ENCODE measurements around the gene PRKCA.

PRKCA gene

DNA sequence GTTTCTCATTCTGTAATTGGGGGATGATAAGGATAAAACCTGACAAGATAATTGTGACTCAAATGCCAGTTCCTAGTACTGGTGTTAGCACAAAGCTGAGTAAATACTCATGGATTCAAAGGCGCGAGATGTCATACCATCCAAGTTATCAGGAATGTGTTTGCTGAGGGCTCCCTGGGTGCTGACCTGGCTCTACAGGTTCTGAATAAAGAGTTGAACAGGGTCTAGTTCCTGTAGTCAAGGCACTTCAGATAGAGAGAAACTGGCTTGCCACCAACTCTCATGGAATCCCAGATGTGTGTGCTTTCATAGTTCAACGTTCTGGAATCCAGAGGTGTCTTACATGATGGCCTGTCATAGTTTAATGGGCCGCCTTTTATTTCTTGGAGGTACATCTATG is 141.6 kb downstream of the PRKCA start:
- Histone ChIP-seq H4K20me1 (ENCODE audit: insufficient read depth, low read length) (no peaks in the 10 kb centered on the region), H2AFZ (ENCODE audit: low read depth, low read length) (no peak overlapping the region), H3K4me2 (ENCODE audit: low read length) (no peak overlapping the region), H3K27me3 (ENCODE audit: low read depth, low read length) (0 out of 2 replicates have a peak, but pooled peaks cover 6% of the 10 kb centered on the region), H3K79me2 (ENCODE audit: low read length) (no peaks in the 10 kb centered on the region), H3K9me3 (ENCODE audit: insufficient read depth, low read length) (0 out of 2 replicates have a peak, but pooled peaks cover 19% of the 10 kb centered on the region), H3K4me3 (ENCODE audit: low read length) (no peak overlapping the region), H3K36me3 (replicated peaks; ENCODE audit: low read depth, low read length) (peaks cover 19% of the 10 kb centered on the region), H3K27ac (ENCODE audit: low read length) (no peak overlapping the region), H3K4me1 (ENCODE audit: low read length) (peaks cover 34% of the 10 kb centered on the region), H3K9ac (ENCODE audit: low read length) (no peak overlapping the region)
- TF ChIP-seq EZH2phosphoT487 (IDR thresholded peaks at IDR 0.05; ENCODE audit: low read depth): no peak
- TF ChIP-seq, protein P1, sequence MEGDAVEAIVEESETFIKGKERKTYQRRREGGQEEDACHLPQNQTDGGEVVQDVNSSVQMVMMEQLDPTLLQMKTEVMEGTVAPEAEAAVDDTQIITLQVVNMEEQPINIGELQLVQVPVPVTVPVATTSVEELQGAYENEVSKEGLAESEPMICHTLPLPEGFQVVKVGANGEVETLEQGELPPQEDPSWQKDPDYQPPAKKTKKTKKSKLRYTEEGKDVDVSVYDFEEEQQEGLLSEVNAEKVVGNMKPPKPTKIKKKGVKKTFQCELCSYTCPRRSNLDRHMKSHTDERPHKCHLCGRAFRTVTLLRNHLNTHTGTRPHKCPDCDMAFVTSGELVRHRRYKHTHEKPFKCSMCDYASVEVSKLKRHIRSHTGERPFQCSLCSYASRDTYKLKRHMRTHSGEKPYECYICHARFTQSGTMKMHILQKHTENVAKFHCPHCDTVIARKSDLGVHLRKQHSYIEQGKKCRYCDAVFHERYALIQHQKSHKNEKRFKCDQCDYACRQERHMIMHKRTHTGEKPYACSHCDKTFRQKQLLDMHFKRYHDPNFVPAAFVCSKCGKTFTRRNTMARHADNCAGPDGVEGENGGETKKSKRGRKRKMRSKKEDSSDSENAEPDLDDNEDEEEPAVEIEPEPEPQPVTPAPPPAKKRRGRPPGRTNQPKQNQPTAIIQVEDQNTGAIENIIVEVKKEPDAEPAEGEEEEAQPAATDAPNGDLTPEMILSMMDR (IDR thresholded peaks at IDR 0.05; ENCODE audit: low read depth, low read length): no peak

DNA sequence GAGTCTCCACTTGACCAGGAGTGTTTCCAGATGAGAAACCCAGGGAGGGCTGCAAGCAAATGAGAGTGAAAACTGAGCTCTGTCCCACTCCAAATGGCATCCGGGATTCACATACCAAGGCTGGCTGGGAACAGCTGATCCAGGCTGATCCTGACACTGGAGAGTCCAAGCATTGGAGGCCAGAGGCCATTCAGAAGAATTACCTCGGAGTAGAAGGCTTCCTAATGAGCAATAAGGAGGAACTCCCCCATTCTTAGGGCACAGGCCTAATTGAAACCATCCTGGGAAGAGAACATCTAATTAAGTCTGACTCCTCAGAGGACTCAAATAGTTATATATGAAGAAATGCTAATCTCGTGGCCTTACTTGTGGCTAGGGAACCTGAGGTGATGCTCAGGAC is 142.8 kb downstream of the PRKCA start:
- H3K36me3 ChIP-seq (replicated peaks; ENCODE audit: low read depth, low read length): peaks cover 9% of the 10 kb centered on the region
- H3K9me3 ChIP-seq (ENCODE audit: insufficient read depth, low read length): 0 out of 2 replicates have a peak, but pooled peaks cover 9% of the 10 kb centered on the region
- no peak overlapping the region for H3K9ac ChIP-seq (ENCODE audit: low read length)
- H3K79me2 ChIP-seq (ENCODE audit: low read length): no peaks in the 10 kb centered on the region
- no peak overlapping the region for H3K27ac ChIP-seq (ENCODE audit: low read length)
- no peak overlapping the region for H2AFZ ChIP-seq (ENCODE audit: low read depth, low read length)
- 0 out of 2 replicates have a peak, but pooled peaks cover 6% of the 10 kb centered on the region for H3K27me3 ChIP-seq (ENCODE audit: low read depth, low read length)
- H3K4me2 ChIP-seq (ENCODE audit: low read length): no peak overlapping the region
- H3K4me1 ChIP-seq (ENCODE audit: low read length): peaks cover 34% of the 10 kb centered on the region
- no peaks in the 10 kb centered on the region for H4K20me1 ChIP-seq (ENCODE audit: insufficient read depth, low read length)
- no peak overlapping the region for H3K4me3 ChIP-seq (ENCODE audit: low read length)
- TF ChIP-seq, protein P1 (IDR thresholded peaks at IDR 0.05; ENCODE audit: low read depth, low read length): no peak
- no peak for TF ChIP-seq EZH2phosphoT487 (IDR thresholded peaks at IDR 0.05; ENCODE audit: low read depth)

DNA sequence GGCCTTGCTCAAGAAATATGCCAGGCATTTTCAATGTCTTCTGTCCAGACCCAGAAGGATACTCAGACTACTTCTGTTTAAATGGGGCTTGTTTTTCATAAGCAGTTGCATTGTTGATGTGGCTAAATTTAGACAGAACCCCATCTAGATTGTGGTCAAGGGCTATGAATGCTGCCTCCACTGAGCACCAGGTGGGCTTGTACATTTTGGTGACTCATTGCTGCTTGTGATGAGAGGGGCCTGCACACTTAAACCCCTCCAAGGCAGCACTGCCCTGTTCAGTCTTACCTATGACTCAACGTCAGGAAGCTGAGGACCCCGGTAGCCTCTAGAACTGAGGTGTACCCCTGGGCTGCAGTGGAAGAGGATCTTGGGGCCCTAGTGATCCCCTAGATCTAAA is 144.0 kb downstream of the PRKCA start:
- peaks cover 6% of the 10 kb centered on the region for H3K36me3 ChIP-seq (replicated peaks; ENCODE audit: low read depth, low read length)
- H3K9me3 ChIP-seq (ENCODE audit: insufficient read depth, low read length): 0 out of 2 replicates have a peak, but pooled peaks cover 5% of the 10 kb centered on the region
- H3K27me3 ChIP-seq (ENCODE audit: low read depth, low read length): 0 out of 2 replicates have a peak, but pooled peaks cover 6% of the 10 kb centered on the region
- peaks cover 23% of the 10 kb centered on the region for H3K4me1 ChIP-seq (ENCODE audit: low read length)
- H4K20me1 ChIP-seq (ENCODE audit: insufficient read depth, low read length): no peaks in the 10 kb centered on the region
- no peak overlapping the region for H2AFZ ChIP-seq (ENCODE audit: low read depth, low read length)
- no peaks in the 10 kb centered on the region for H3K79me2 ChIP-seq (ENCODE audit: low read length)
- no peak overlapping the region for H3K9ac ChIP-seq (ENCODE audit: low read length)
- H3K27ac ChIP-seq (ENCODE audit: low read length): no peak overlapping the region
- no peak overlapping the region for H3K4me2 ChIP-seq (ENCODE audit: low read length)
- no peak overlapping the region for H3K4me3 ChIP-seq (ENCODE audit: low read length)
- TF ChIP-seq, protein P1 (IDR thresholded peaks at IDR 0.05; ENCODE audit: low read depth, low read length): no peak
- TF ChIP-seq EZH2phosphoT487 (IDR thresholded peaks at IDR 0.05; ENCODE audit: low read depth): no peak

DNA sequence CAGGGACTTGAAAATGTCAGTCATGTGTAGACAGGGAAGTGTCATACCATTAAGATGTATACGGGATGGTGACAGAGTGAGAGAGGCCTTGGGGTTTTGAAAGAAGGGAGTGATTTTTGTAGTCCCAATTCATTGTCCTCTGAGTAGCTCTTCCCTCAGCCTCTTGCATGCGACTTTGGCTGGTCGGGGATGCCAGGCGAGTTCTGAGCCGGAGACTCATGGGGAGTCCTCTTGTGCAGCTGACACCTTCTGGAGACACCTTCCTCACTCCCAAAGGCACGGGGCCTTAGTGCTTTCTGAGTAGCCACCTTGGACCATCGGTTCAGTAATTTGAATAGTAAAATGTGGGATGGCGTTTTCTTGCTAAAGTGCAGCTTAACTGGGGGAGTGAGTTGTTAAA is 144.7 kb downstream of the PRKCA start:
- 0 out of 2 replicates have a peak, but pooled peaks cover 5% of the 10 kb centered on the region for H3K9me3 ChIP-seq (ENCODE audit: insufficient read depth, low read length)
- no peak overlapping the region for H3K9ac ChIP-seq (ENCODE audit: low read length)
- no peak overlapping the region for H3K4me2 ChIP-seq (ENCODE audit: low read length)
- peaks cover 6% of the 10 kb centered on the region for H3K36me3 ChIP-seq (replicated peaks; ENCODE audit: low read depth, low read length)
- H4K20me1 ChIP-seq (ENCODE audit: insufficient read depth, low read length): no peaks in the 10 kb centered on the region
- H3K27ac ChIP-seq (ENCODE audit: low read length): no peak overlapping the region
- TF ChIP-seq, protein P1 (IDR thresholded peaks at IDR 0.05; ENCODE audit: low read depth, low read length): no peak
- no peak for TF ChIP-seq EZH2phosphoT487 (IDR thresholded peaks at IDR 0.05; ENCODE audit: low read depth)
- no peaks in the 10 kb centered on the region for H3K79me2 ChIP-seq (ENCODE audit: low read length)
- no peak overlapping the region for H2AFZ ChIP-seq (ENCODE audit: low read depth, low read length)
- H3K4me1 ChIP-seq (ENCODE audit: low read length): peaks cover 16% of the 10 kb centered on the region
- H3K4me3 ChIP-seq (ENCODE audit: low read length): no peak overlapping the region
- 0 out of 2 replicates have a peak, but pooled peaks cover 6% of the 10 kb centered on the region for H3K27me3 ChIP-seq (ENCODE audit: low read depth, low read length)
